Thyroid gland (tissue), 4 donors: Measurements from ENCODE around the gene ABCB8. TPM values are rescaled to one million over a fixed set of nuclear protein-coding genes. Genes with fewer than 3 reads are reported as not detected.

Experiments
- DNase-seq, 2 donors: peaks; one replicate each; pipeline ENCODE4 v3.0.0-alpha.2; 2019
- H3K27ac ChIP-seq, 3 donors: fragments of 200-600 bp; sonication (generic); 1 replicate in 2 of 3; 2 replicates in 1 of 3; pipeline ENCODE4 v1.5.1; 2016 to 2019; ENCODE audit warnings: mild to moderate bottlenecking in 1 of 3, moderate library complexity in 1 of 3
- H3K27me3 ChIP-seq: fragments of 200-600 bp; sonication (generic); one replicate; pipeline ENCODE4 v1.5.1; 2019
- H3K36me3 ChIP-seq, 2 donors: fragments of 200-600 bp; sonication (generic); one replicate each; pipeline ENCODE4 v1.5.1; 2016 to 2019
- H3K4me1 ChIP-seq, 2 donors: fragments of 200-600 bp; sonication (generic); one replicate each; pipeline ENCODE4 v1.5.1; 2017 to 2019
- H3K4me3 ChIP-seq, 3 donors: fragments of 200-600 bp; sonication (generic); replicated peaks in 1 of 3; 1 replicate in 2 of 3; 2 replicates in 1 of 3; pipeline ENCODE4 v1.5.1; 2016; ENCODE audit warnings: mild to moderate bottlenecking in 1 of 3
- H3K9me3 ChIP-seq: fragments of 200-600 bp; sonication (generic); one replicate; pipeline ENCODE4 v1.5.1; 2017
- POLR2A ChIP-seq, 2 donors: fragments of 450-650 bp; IDR thresholded peaks; one replicate each; pipeline ENCODE4 v1.6.1; 2017; ENCODE audit warnings: antibody characterized with exemption in 2 of 2, mild to moderate bottlenecking in 2 of 2, moderate library complexity in 1 of 2
- WGBS, 2 donors: methylation state at CpG; one replicate each; pipeline ENCODE4 v1.1.5; 2017; 5-methylcytosine and 5-hydroxymethylcytosine counted together
- intact Hi-C: fragments of 100-400 bp; cut with DNase I; formaldehyde crosslinking; loops from one replicate; pipeline ENCODE4 v1.15.1; 2023
- total RNA-seq, 4 donors: library from RNA; depleted of rRNA; stranded (reverse); fragments of >200 nt; gene quantifications; one replicate each; pipeline ENCODE4 v1.2.3, GENCODE V29; 2016
- TF ChIP-seq, protein P1 (sequence below), 6 experiments: fragments of 200-600 bp in 3 of 6; fragments of 450-650 bp in 3 of 6; sonication (generic) in 3 of 6; IDR thresholded peaks; one replicate each; pipeline ENCODE4 v1.5.1; 2016 to 2019; ENCODE audit warnings: antibody characterized with exemption in 6 of 6, mild to moderate bottlenecking in 2 of 6, inconsistent platforms in 1 of 6, moderate library complexity in 1 of 6

The ABCB8 gene
- total RNA-seq, 4 donors from 2014 or later: 39.0 to 74.2 (median 60.9) TPM

DNA sequence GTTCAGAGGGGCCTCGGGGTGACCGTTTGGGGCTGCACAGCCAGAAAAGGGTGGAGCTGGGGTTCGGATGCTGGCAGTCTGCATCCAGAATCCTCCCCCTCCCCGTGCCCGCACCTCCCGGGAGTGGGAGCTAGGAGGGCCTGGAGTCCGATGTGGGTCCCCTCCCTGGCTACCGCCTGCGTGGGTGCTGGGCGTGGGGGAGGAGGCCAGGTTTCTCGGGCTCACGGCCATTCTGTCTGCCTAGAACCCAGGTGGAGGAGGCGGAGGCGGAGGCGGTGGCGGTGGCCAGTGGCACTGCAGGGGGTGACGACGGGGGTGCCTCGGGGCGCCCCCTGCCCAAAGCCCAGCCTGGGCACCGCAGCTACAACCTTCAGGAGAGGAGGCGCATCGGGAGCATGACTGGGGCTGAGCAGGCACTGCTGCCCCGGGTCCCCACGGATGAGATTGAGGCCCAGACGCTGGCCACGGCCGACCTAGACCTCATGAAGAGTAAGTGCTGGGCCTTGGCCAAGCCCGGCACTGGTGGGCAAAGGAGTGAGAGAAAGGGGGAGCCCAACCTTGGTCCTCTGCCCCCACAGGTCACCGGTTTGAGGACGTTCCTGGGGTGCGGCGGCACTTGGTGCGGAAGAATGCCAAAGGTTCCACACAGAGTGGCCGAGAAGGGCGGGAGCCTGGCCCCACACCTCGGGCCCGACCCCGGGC is 38.2 kb downstream of the ABCB8 start:
- Histone ChIP-seq H3K27ac (no peak overlapping the region), H3K4me3 (no peak overlapping the region), H3K4me1 (peaks cover 3 to 15% of the 10 kb centered on the region in 2 donors), H3K36me3 (peaks cover 55 to 66% of the 10 kb centered on the region in 2 donors), H3K9me3 (no peaks in the 10 kb centered on the region), H3K27me3 (no peaks in the 10 kb centered on the region)
- intact Hi-C loops: no loop called here
- WGBS, 2 donors: 93 to 96% methylated on average over 32 to 34 of the region's 39 CpGs
- no peak for DNase-seq
- TF ChIP-seq, protein P1, sequence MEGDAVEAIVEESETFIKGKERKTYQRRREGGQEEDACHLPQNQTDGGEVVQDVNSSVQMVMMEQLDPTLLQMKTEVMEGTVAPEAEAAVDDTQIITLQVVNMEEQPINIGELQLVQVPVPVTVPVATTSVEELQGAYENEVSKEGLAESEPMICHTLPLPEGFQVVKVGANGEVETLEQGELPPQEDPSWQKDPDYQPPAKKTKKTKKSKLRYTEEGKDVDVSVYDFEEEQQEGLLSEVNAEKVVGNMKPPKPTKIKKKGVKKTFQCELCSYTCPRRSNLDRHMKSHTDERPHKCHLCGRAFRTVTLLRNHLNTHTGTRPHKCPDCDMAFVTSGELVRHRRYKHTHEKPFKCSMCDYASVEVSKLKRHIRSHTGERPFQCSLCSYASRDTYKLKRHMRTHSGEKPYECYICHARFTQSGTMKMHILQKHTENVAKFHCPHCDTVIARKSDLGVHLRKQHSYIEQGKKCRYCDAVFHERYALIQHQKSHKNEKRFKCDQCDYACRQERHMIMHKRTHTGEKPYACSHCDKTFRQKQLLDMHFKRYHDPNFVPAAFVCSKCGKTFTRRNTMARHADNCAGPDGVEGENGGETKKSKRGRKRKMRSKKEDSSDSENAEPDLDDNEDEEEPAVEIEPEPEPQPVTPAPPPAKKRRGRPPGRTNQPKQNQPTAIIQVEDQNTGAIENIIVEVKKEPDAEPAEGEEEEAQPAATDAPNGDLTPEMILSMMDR (IDR thresholded peaks at IDR 0.05): no peak
- no peak for TF ChIP-seq POLR2A (IDR thresholded peaks at IDR 0.05)

DNA sequence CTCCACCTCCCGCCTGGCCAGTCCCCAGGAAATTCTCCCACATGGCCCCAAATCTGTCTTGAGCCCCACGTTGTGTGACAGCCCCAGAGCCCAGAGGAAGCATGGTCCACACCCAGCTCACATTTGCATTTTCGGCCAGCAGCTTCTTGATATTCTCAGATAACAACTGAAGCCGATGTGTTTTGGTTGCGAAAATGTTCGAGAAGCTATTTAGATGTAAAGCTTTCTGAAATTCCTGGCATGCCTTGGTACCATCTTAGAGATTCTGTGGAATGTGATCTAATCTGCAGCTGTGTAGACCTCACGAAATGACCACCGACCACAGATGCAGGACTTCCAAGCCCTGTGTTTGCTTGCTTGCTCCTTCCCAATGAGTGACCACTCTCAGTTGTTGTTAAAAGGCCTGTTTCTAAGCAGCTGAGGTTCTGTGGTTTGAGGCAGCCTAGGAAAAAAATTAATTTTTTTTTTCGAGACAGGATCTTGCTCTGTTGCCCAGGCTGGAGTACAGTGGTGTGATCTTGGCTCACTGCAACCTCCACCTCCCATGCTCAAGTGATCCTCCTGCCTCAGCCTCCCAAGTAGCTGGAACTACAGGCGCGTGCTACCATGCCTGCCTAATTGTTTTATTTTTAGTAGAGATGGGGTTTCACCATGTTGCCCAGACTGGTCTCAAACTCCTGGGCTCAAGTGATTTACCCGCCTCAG is 40.0 kb downstream of the ABCB8 start:
- H3K9me3 ChIP-seq: no peaks in the 10 kb centered on the region
- H3K4me1 ChIP-seq: no peaks in the 10 kb centered on the region
- intact Hi-C loops: no loop called here
- H3K27me3 ChIP-seq: no peaks in the 10 kb centered on the region
- DNase-seq: no peak
- no peak overlapping the region for H3K4me3 ChIP-seq
- H3K27ac ChIP-seq: no peak overlapping the region
- H3K36me3 ChIP-seq: peaks cover 70 to 84% of the 10 kb centered on the region in 2 donors
- TF ChIP-seq POLR2A (IDR thresholded peaks at IDR 0.05): no peak
- TF ChIP-seq, protein P1 (IDR thresholded peaks at IDR 0.05): no peak
- 88 to 89% methylated on average over 12 of the region's 12 CpGs for WGBS, 2 donors

DNA sequence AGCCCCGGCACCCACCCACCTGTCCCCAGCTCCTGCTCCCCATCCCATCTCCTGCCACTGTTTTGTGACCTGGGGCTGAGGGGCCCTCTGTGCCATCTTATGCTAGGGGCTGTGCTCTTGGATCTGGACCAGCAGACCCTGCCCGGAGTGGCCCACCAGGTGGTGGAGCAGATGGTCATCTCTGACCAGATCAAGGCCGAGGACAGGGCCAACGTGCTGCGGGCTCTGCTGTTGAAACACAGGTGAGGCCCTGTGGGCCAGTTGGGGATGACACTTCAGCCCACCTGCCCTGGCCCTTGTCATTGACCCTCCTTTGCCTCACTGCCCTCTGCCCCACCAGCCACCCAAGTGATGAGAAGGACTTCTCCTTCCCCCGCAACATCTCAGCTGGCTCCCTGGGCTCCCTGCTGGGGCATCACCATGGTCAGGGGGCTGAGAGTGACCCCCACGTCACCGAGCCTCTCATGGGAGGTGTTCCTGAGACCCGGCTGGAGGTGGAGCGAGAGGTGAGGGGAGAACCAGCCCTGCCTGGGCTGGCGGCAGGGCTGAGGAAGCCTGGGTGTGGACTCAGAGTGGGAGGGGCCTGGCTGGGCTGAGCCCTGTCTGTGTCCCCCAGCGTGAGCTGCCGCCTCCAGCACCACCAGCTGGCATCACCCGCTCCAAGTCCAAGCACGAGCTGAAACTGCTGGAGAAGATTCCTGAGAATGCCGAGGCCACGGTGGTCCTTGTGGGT is 41.8 kb downstream of the ABCB8 start:
- Histone ChIP-seq H3K9me3 (no peaks in the 10 kb centered on the region), H3K27ac (no peak overlapping the region), H3K36me3 (peaks cover 78 to 94% of the 10 kb centered on the region in 2 donors), H3K4me3 (no peak overlapping the region), H3K27me3 (no peaks in the 10 kb centered on the region), H3K4me1 (no peaks in the 10 kb centered on the region)
- TF ChIP-seq, protein P1 (IDR thresholded peaks at IDR 0.05): no peak
- TF ChIP-seq POLR2A (IDR thresholded peaks at IDR 0.05): no peak
- intact Hi-C loops: no loop called here
- 95 to 99% methylated on average over 12 to 17 of the region's 17 CpGs for WGBS, 2 donors
- DNase-seq: no peak

DNA sequence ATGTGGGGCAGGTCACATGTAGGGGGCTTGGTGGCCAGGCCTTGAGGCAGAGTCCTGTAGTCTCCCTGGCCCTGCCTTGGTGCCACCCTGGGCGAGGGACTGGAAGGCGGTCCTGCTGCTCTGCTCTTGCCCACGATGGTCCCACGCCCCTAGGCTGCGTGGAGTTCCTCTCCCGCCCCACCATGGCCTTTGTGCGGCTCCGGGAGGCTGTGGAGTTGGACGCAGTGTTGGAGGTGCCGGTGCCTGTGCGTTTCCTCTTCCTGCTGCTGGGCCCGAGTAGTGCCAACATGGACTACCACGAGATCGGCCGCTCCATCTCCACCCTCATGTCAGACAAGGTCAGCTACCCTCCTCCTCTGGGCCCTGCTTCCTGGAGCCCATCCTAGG is 42.3 kb downstream of the ABCB8 start:
- intact Hi-C loops: no loop called here
- peaks cover 78 to 94% of the 10 kb centered on the region in 2 donors for H3K36me3 ChIP-seq
- TF ChIP-seq POLR2A (IDR thresholded peaks at IDR 0.05): no peak
- TF ChIP-seq, protein P1 (IDR thresholded peaks at IDR 0.05): no peak
- no peak for DNase-seq
- WGBS, 2 donors: 93 to 95% methylated on average over 4 to 13 of the region's 15 CpGs
- no peaks in the 10 kb centered on the region for H3K4me1 ChIP-seq
- no peaks in the 10 kb centered on the region for H3K9me3 ChIP-seq
- H3K27ac ChIP-seq: no peak overlapping the region
- no peak overlapping the region for H3K4me3 ChIP-seq
- H3K27me3 ChIP-seq: no peaks in the 10 kb centered on the region
